WTC11 (cell line): ENCODE data around the gene ABCD3.

ENCODE experiments used
- CTCF ChIP-seq: fragments of 200-600 bp; IDR thresholded peaks from 2 replicates; pipeline ENCODE4 v1.8.0; 2022; ENCODE audit warnings: antibody characterized with exemption
- IRF2 ChIP-seq: sonication (generic); formaldehyde crosslinking; IDR thresholded peaks from 2 replicates; pipeline ENCODE4 v1.8.0; 2022; ENCODE audit warnings: low read depth, missing genetic modification reagents, borderline replicate concordance
- SP1 ChIP-seq: sonication (generic); formaldehyde crosslinking; conservative IDR thresholded peaks from 2 replicates; pipeline ENCODE4 v1.8.1; 2022; ENCODE audit warnings: missing genetic modification reagents
- ZBTB43 ChIP-seq: sonication (generic); formaldehyde crosslinking; IDR thresholded peaks from 2 replicates; pipeline ENCODE4 v1.8.1; 2023; ENCODE audit warnings: mild to moderate bottlenecking, missing genetic modification reagents
- ZNF396 ChIP-seq: fragments of 250-450 bp; sonication (Bioruptor Pico); IDR thresholded peaks from 2 replicates; pipeline ENCODE4 v1.8.0; 2021; ENCODE audit warnings: mild to moderate bottlenecking, moderate library complexity, borderline replicate concordance
- ZNF423 ChIP-seq: fragments of 250-450 bp; sonication (Bioruptor Pico); IDR thresholded peaks from 2 replicates; pipeline ENCODE4 v2.1.2; 2022; ENCODE audit warnings: mild to moderate bottlenecking, moderate library complexity
- ZNF512 ChIP-seq: sonication (generic); formaldehyde crosslinking; IDR thresholded peaks from 2 replicates; pipeline ENCODE4 v1.8.1; 2022; ENCODE audit warnings: missing genetic modification reagents, borderline replicate concordance
- TF ChIP-seq, protein P1 (sequence below): sonication (generic); formaldehyde crosslinking; IDR thresholded peaks from 2 replicates; pipeline ENCODE4 v1.8.1; 2022; ENCODE audit warnings: mild to moderate bottlenecking, missing genetic modification reagents, moderate library complexity, borderline replicate concordance
- TF ChIP-seq, protein P2 (sequence below): sonication (generic); formaldehyde crosslinking; IDR thresholded peaks from 2 replicates; pipeline ENCODE4 v1.8.0; 2022; ENCODE audit warnings: mild to moderate bottlenecking, missing genetic modification reagents

DNA sequence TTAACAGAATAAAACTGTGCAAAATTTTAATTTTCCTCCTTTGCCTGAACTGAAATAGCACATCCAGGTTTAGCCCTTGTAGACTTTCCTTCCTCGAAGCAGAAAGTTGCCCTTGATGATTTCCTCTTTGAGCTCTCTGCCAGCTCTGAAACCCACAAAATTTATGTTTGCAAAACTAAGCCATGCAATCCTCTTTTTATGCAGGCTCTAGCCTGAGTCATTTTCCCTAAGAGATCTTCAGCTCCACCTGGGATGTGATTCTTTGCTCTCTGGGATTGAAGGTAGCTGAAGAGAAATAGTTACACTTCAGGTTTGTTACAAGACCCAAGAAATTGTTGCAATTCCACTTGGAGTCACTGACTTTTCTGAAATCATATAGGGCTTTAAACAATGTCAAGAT is 124.8 kb downstream of the ABCD3 start:
- TF ChIP-seq ZNF512 (CRISPR knock-in tag) = no peak
- TF ChIP-seq, protein P1, sequence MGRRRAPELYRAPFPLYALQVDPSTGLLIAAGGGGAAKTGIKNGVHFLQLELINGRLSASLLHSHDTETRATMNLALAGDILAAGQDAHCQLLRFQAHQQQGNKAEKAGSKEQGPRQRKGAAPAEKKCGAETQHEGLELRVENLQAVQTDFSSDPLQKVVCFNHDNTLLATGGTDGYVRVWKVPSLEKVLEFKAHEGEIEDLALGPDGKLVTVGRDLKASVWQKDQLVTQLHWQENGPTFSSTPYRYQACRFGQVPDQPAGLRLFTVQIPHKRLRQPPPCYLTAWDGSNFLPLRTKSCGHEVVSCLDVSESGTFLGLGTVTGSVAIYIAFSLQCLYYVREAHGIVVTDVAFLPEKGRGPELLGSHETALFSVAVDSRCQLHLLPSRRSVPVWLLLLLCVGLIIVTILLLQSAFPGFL (CRISPR knock-in tag) = no peak
- no peak for TF ChIP-seq CTCF
- no peak for TF ChIP-seq ZNF396 (CRISPR knock-in tag)
- no peak for TF ChIP-seq ZNF423 (CRISPR knock-in tag)
- no peak for TF ChIP-seq IRF2
- no peak for TF ChIP-seq ZBTB43 (CRISPR knock-in tag)
- TF ChIP-seq SP1 (CRISPR knock-in tag) = no peak
- TF ChIP-seq, protein P2, sequence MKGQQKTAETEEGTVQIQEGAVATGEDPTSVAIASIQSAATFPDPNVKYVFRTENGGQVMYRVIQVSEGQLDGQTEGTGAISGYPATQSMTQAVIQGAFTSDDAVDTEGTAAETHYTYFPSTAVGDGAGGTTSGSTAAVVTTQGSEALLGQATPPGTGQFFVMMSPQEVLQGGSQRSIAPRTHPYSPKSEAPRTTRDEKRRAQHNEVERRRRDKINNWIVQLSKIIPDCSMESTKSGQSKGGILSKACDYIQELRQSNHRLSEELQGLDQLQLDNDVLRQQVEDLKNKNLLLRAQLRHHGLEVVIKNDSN = no peak
